B cell (primary cell): ENCODE measurements around the gene KCNJ16.

ENCODE experiments used
- EZH2 ChIP-seq: IDR thresholded peaks from 2 replicates; pipeline ENCODE4 v1.6.1; 2012; ENCODE audit warnings: borderline replicate concordance, low read depth, mild to moderate bottlenecking, moderate library complexity, low read length; ENCODE audit not compliant: insufficient read depth, poor library complexity, severe bottlenecking
- TF ChIP-seq, protein P1 (sequence below): fragments of 200-600 bp; IDR thresholded peaks from one replicate; pipeline ENCODE4 v1.8.0; 2022; ENCODE audit warnings: antibody characterized with exemption, mild to moderate bottlenecking

DNA sequence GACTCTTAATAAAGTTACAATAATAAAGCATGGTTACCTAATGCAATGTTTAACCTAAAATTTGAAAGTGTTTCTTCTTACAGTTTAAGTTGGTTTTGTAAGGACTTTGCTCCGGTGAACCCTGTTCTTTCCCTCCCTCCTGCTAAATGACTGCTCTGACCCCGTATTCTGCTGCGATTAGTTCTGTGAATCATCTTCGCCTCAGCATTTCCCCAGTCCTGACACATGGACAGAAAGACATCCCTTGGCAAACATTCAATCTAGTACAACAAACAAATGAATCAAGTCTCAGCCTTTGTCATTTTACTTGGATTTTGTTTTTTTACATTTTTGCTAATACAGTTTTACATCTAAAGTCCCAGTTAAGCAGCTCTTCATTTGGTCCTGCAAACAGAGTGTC lies 109.7 kb downstream of the KCNJ16 start:
- TF ChIP-seq, protein P1, sequence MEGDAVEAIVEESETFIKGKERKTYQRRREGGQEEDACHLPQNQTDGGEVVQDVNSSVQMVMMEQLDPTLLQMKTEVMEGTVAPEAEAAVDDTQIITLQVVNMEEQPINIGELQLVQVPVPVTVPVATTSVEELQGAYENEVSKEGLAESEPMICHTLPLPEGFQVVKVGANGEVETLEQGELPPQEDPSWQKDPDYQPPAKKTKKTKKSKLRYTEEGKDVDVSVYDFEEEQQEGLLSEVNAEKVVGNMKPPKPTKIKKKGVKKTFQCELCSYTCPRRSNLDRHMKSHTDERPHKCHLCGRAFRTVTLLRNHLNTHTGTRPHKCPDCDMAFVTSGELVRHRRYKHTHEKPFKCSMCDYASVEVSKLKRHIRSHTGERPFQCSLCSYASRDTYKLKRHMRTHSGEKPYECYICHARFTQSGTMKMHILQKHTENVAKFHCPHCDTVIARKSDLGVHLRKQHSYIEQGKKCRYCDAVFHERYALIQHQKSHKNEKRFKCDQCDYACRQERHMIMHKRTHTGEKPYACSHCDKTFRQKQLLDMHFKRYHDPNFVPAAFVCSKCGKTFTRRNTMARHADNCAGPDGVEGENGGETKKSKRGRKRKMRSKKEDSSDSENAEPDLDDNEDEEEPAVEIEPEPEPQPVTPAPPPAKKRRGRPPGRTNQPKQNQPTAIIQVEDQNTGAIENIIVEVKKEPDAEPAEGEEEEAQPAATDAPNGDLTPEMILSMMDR, result no peak
- TF ChIP-seq EZH2, result no peak
